ENCODE measurements around the gene TMEM108. TPM values are rescaled to one million over a fixed set of nuclear protein-coding genes. Genes with fewer than 3 reads are reported as not detected.

The TMEM108 gene
- total RNA-seq, 1 donor from 2014 or later, result 0.52 TPM

GRCh38 chr3:133254716-133255115, 216.5 kb downstream of the TMEM108 start:
- DNase-seq, result no peak
- intact Hi-C loops (cut with micrococcal nuclease), result no loop called here
- no peak for ATAC-seq

- intact Hi-C loops (cut with micrococcal nuclease), result no loop called here
- ATAC-seq, result no peak
- no peak for DNase-seq
Observed at GRCh38 chr3:133256787-133257483, 218.7 kb downstream of the TMEM108 start.

- intact Hi-C loops (cut with micrococcal nuclease), result no loop called here
- ATAC-seq (no peak), DNase-seq (no peak)
Observed at GRCh38 chr3:133258358-133258757, 220.2 kb downstream of the TMEM108 start.

GRCh38 chr3:133259767-133260166, 221.6 kb downstream of the TMEM108 start:
- intact Hi-C loops (cut with micrococcal nuclease), result no loop called here
- ATAC-seq (no peak), DNase-seq (no peak)

- DNase-seq, result no peak
- no peak for ATAC-seq
- intact Hi-C loops (cut with micrococcal nuclease), result no loop called here
Observed at GRCh38 chr3:133262333-133262732, 224.1 kb downstream of the TMEM108 start.

GRCh38 chr3:133264920-133265319, 226.7 kb downstream of the TMEM108 start:
- ATAC-seq, result no peak
- no peak for DNase-seq
- intact Hi-C loops (cut with micrococcal nuclease), result no loop called here

- ATAC-seq (no peak), DNase-seq (no peak)
- intact Hi-C loops (cut with micrococcal nuclease), result no loop called here
Observed at GRCh38 chr3:133268726-133269134, 230.5 kb downstream of the TMEM108 start.

GRCh38 chr3:133269393-133269792, 231.2 kb downstream of the TMEM108 start:
- intact Hi-C loops (cut with micrococcal nuclease), result no loop called here
- ATAC-seq, result no peak
- no peak for DNase-seq

- DNase-seq, result no peak
- intact Hi-C loops (cut with micrococcal nuclease), result no loop called here
- no peak for ATAC-seq
Observed at GRCh38 chr3:133270631-133271030, 232.4 kb downstream of the TMEM108 start.

- ATAC-seq, result no peak
- no peak for DNase-seq
- intact Hi-C loops (cut with micrococcal nuclease), result no loop called here
Observed at GRCh38 chr3:133271042-133271441, 232.9 kb downstream of the TMEM108 start.

GRCh38 chr3:133271539-133271938, 233.3 kb downstream of the TMEM108 start:
- intact Hi-C loops (cut with micrococcal nuclease), result no loop called here
- DNase-seq (no peak), ATAC-seq (no peak)

GRCh38 chr3:133273346-133273745, 235.2 kb downstream of the TMEM108 start:
- intact Hi-C loops (cut with micrococcal nuclease), result no loop called here
- ATAC-seq, result no peak
- DNase-seq, result no peak

GRCh38 chr3:133274477-133274876, 236.3 kb downstream of the TMEM108 start:
- ATAC-seq (no peak), DNase-seq (no peak)
- intact Hi-C loops (cut with micrococcal nuclease), result no loop called here

GRCh38 chr3:133276594-133276993, 238.4 kb downstream of the TMEM108 start:
- intact Hi-C loops (cut with micrococcal nuclease), result no loop called here
- ATAC-seq, result no peak
- no peak for DNase-seq

GRCh38 chr3:133277813-133278212, 239.6 kb downstream of the TMEM108 start:
- DNase-seq (no peak), ATAC-seq (no peak)
- intact Hi-C loops (cut with micrococcal nuclease), result no loop called here

GRCh38 chr3:133278260-133279043, 240.3 kb downstream of the TMEM108 start:
- DNase-seq, result no peak
- no peak for ATAC-seq
- intact Hi-C loops (cut with micrococcal nuclease), result no loop called here

- ATAC-seq (no peak), DNase-seq (no peak)
- intact Hi-C loops (cut with micrococcal nuclease), result no loop called here
Observed at GRCh38 chr3:133280586-133280985, 242.4 kb downstream of the TMEM108 start.

- intact Hi-C loops (cut with micrococcal nuclease), result no loop called here
- ATAC-seq (no peak), DNase-seq (no peak)
Observed at GRCh38 chr3:133282236-133282635, 244.0 kb downstream of the TMEM108 start.

GRCh38 chr3:133283958-133284807, 246.0 kb downstream of the TMEM108 start:
- no peak for ATAC-seq
- intact Hi-C loops (cut with micrococcal nuclease), result no loop called here
- DNase-seq, result no peak

GRCh38 chr3:133289322-133289721, 251.1 kb downstream of the TMEM108 start:
- ATAC-seq (no peak), DNase-seq (no peak)
- intact Hi-C loops (cut with micrococcal nuclease), result no loop called here
